NK-92 treated with Interleukin-12 subunit alpha and Interleukin-12 subunit beta, amount 100 ng/mL, for 24 hours (cell line): ENCODE measurements around the gene GNAL.

ENCODE experiments used
- DNase-seq: peaks from one replicate; lab custom pipeline; 2025; lab: John Stamatoyannopoulos, UW

Gene GNAL

GRCh38 chr18:11726556-11726955 is 37.5 kb downstream of the GNAL start:
- no peak for DNase-seq

GRCh38 chr18:11728249-11728648 is 39.2 kb downstream of the GNAL start:
- DNase-seq, result no peak

- DNase-seq, result no peak
Observed at GRCh38 chr18:11729556-11729955, 40.5 kb downstream of the GNAL start.

- peak; percentile 2 for DNase-seq
Observed at GRCh38 chr18:11733031-11733430, 44.0 kb downstream of the GNAL start.

GRCh38 chr18:11736656-11737055 is 47.6 kb downstream of the GNAL start:
- DNase-seq, result no peak

- no peak for DNase-seq
Observed at GRCh38 chr18:11739893-11740292, 50.8 kb downstream of the GNAL start.

- no peak for DNase-seq
Observed at GRCh38 chr18:11740461-11740860, 51.4 kb downstream of the GNAL start.

GRCh38 chr18:11741505-11742145 is 52.6 kb downstream of the GNAL start:
- DNase-seq, result no peak

- no peak for DNase-seq
Observed at GRCh38 chr18:11745521-11745920, 56.5 kb downstream of the GNAL start.

GRCh38 chr18:11747286-11747685 is 58.2 kb downstream of the GNAL start:
- no peak for DNase-seq

GRCh38 chr18:11747731-11748130 is 58.7 kb downstream of the GNAL start:
- no peak for DNase-seq

GRCh38 chr18:11749305-11749704 is 60.2 kb downstream of the GNAL start:
- no peak for DNase-seq

- no peak for DNase-seq
Observed at GRCh38 chr18:11750171-11750570, 61.1 kb downstream of the GNAL start.

GRCh38 chr18:11750581-11751310 is 61.7 kb downstream of the GNAL start:
- no peak for DNase-seq

GRCh38 chr18:11751341-11752115 is 62.5 kb downstream of the GNAL start:
- no peak for DNase-seq

GRCh38 chr18:11752116-11752911 is 63.2 kb downstream of the GNAL start:
- DNase-seq, result no peak

GRCh38 chr18:11754979-11755378 is 65.9 kb downstream of the GNAL start:
- DNase-seq, result no peak

GRCh38 chr18:11757084-11757590 is 68.1 kb downstream of the GNAL start:
- no peak for DNase-seq

- DNase-seq, result no peak
Observed at GRCh38 chr18:11759456-11759855, 70.4 kb downstream of the GNAL start.

GRCh38 chr18:11760498-11761167 is 71.6 kb downstream of the GNAL start:
- no peak for DNase-seq

GRCh38 chr18:11761553-11761952 is 72.5 kb downstream of the GNAL start:
- no peak for DNase-seq
